Measurements from ENCODE around the gene SPTBN1.

DNA sequence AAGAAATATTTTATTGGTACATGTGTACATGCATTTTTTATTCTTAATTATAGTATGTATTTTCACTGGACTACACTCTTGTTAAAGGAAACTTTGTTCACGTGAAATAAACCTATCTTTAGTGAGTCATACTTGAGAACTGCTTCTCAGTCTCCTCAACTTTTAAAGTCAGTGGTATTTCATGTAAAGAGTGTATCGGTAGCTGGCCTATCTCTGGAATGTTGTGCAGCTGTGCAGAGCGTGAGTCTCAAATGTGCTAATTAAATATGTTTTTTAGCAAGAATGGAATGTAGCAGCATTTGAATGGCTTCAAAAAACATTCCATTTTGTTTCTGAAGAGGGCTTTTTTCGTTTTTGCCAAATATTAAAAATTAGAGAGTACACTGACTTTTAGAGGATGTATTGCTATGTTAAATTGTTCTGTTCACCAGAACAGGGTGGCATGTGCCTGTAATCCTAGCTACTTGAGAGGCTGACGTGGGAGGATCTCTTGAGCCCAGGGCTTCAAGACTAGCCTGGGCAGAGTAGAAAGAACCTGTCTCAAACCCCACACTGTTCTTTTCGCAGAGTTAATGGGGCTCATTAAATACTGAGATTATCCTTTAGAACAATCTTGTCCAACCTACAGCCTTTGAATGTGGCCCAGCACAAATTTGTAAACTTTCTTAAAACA, 14.3 kb downstream of the SPTBN1 start:
- TF ChIP-seq, protein P1, sequence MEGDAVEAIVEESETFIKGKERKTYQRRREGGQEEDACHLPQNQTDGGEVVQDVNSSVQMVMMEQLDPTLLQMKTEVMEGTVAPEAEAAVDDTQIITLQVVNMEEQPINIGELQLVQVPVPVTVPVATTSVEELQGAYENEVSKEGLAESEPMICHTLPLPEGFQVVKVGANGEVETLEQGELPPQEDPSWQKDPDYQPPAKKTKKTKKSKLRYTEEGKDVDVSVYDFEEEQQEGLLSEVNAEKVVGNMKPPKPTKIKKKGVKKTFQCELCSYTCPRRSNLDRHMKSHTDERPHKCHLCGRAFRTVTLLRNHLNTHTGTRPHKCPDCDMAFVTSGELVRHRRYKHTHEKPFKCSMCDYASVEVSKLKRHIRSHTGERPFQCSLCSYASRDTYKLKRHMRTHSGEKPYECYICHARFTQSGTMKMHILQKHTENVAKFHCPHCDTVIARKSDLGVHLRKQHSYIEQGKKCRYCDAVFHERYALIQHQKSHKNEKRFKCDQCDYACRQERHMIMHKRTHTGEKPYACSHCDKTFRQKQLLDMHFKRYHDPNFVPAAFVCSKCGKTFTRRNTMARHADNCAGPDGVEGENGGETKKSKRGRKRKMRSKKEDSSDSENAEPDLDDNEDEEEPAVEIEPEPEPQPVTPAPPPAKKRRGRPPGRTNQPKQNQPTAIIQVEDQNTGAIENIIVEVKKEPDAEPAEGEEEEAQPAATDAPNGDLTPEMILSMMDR (IDR thresholded peaks at IDR 0.05), result no peak
- TF ChIP-seq POLR2A (IDR thresholded peaks at IDR 0.05), result no peak

All from uterus (tissue), 2 donors.